HG03045 (cell line): Measurements from ENCODE around the gene CHCHD4.
"Not testable (repeated sequence)": the region's sequence is repeated elsewhere in the genome, so short reads cannot be mapped to it uniquely, and the experiment has no call there.

ENCODE experiments used
- ATAC-seq: cut with Tn5 transposase; IDR thresholded peaks from one replicate; pipeline ENCODE4 v1.9.1; 2021; ENCODE audit warnings: mild to moderate bottlenecking, moderate library complexity; ENCODE audit not compliant: unreplicated experiment

The CHCHD4 gene

DNA sequence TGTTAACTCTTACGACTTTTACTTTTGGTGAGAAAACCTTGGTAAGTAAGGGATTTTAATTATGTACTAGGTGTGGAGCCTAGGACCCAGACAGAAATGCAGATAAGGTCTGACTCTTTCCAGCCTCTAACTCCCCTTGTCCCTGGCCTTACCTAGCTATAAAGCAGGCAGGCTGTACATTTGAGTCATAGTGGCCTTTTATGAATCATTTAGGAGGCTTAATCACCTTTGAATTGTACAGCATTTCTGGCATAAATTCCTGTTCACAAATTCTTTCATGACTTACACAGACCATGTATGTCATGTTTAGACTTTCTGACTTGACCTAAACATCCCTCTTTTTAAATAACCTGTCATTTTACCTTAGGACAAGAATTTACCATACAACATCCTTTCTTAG lies 47.4 kb downstream of the CHCHD4 start:
- ATAC-seq: no peak

DNA sequence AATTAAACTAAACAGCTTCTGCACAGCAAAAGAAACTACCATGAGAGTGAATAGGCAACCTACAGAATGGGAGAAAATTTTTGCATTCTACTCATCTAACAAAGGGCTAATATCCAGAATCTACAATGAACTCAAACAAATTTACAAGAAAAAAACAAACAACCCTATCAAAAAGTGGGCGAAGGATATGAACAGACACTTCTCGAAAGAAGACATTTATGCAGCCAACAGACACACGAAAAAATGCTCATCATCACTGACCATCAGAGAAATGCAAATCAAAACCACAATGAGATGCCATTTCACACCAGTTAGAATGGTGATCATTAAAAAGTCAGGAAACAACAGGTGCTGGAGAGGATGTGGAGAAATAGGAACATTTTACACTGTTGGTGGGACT lies 49.4 kb downstream of the CHCHD4 start:
- ATAC-seq: not testable (repeated sequence)

DNA sequence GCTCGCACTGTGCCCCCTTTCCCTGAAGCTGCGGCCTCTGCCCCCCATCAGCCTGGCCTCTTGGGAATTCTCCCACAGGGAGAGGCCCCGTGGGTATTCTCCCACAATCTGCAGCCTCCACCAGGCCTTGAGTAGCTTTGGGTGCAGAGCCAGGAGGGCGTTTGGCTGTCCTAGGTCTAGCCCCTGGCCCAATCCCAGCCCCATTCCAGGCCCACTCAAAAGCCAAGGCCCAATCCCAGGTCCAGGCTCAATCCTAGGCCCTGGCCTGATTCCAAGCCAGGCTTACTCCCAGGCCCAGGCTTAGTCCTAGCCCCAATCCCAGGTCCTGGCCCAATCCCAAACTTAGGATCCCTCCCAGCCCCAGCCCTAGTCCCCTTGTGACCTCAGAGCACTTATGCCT lies 59.8 kb downstream of the CHCHD4 start:
- no peak for ATAC-seq

DNA sequence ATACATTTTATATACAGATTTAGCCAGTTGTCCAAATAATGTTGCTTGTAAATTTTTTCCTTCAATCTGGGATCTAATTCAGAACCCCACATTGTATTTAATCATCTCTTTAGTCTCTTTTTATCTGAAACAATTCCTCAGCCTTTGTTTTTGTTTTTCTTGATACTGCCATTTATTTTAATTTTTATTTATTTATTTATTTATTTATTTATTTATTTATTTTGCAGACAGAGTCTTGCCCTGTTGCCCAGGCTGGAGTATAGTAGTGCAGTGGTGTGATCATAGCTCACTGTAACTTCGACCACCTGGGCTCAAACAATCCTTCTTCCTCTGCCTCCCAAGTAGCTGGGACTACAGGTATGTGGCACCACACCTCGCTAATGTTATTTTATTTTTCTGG lies 61.5 kb downstream of the CHCHD4 start:
- no peak for ATAC-seq
